ENCODE results near the gene MIP.

Gene MIP

GRCh38 chr12:56490360-56490759 lies 35.9 kb upstream of the MIP start:
- Histone ChIP-seq H3K9me3 (ENCODE audit: severe bottlenecking) (no peaks in the 10 kb centered on the region), H3K27ac (ENCODE audit: poor library complexity, severe bottlenecking) (no peak overlapping the region), H3K4me3 (ENCODE audit: severe bottlenecking) (no peak overlapping the region), H3K36me3 (ENCODE audit: low read depth) (no peaks in the 10 kb centered on the region), H3K4me1 (ENCODE audit: insufficient read depth, poor library complexity, severe bottlenecking) (peaks cover 5% of the 10 kb centered on the region), H3K27me3 (ENCODE audit: insufficient read depth, poor library complexity, severe bottlenecking) (peaks cover 13% of the 10 kb centered on the region)
- ATAC-seq (ENCODE audit: low read depth) (no peak), DNase-seq (ENCODE audit: low spot score) (no peak)
- no peak for TF ChIP-seq CTCF (IDR thresholded peaks at IDR 0.05; ENCODE audit: poor library complexity, severe bottlenecking)

DNA sequence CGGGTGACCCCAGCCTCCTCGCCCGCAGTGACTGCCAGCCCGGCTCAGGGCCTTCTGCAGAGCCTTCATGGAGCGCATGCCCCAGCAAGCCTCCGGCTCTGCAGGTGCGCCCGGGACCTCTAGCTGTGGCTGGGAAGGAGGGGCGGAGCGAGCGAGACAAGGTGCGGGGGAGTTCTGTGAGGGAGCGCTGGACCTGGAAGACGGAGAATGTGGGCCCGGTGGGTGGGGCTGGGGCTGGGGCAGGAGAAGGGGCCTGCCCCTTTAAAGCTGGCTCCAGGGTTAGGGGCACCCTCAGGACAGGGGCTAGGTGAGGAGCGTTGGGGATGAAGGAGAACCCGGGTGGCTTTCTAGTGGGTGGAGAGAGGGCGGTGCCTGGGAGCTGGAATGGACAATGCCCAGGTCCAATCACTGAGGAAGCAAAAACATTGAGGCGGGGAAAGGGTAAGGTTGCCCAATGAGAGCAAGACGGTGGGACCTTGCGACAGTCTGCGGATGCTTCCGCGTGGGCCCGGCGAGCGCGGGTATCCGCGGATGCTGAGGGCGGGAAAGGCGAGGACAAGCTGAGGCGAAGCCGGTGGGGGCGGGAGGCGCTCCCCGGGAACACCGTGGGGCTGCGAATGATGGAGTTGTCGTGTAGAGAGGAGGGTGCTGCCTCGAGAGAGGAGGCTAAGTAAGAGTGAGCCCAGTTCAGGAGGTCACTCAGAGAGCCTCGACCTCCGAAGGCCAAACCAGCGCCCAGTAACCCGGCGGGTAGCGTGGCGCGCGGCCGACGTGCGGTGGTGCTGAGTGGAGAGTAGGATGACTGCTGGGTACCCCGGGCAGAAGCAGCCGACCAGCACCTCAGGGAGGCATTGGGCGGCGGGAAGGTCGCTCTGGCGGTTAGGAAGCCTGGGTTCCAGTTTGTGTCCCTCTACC lies 33.8 kb upstream of the MIP start, which contains the start of gene GLS2:
Gene GLS2 (minus strand): TSS at position 121 of the 915 bp plus-strand sequence. CDS start 43 bp downstream, at position 78.
- Histone ChIP-seq H3K4me1 (ENCODE audit: insufficient read depth, poor library complexity, severe bottlenecking) (peaks cover 5% of the 10 kb centered on the region), H3K4me3 (ENCODE audit: severe bottlenecking) (peak within 1 kb of the TSS; percentile 38), H3K36me3 (ENCODE audit: low read depth) (no peaks in the 10 kb centered on the region), H3K27me3 (ENCODE audit: insufficient read depth, poor library complexity, severe bottlenecking) (peaks cover 13% of the 10 kb centered on the region), H3K27ac (ENCODE audit: poor library complexity, severe bottlenecking) (no peak within 1 kb of the TSS), H3K9me3 (ENCODE audit: severe bottlenecking) (no peaks in the 10 kb centered on the region)
- DNase-seq (ENCODE audit: low spot score) (peak; percentile 86), ATAC-seq (ENCODE audit: low read depth) (peak; percentile 91)
- no peak for TF ChIP-seq CTCF (IDR thresholded peaks at IDR 0.05; ENCODE audit: poor library complexity, severe bottlenecking)

DNA sequence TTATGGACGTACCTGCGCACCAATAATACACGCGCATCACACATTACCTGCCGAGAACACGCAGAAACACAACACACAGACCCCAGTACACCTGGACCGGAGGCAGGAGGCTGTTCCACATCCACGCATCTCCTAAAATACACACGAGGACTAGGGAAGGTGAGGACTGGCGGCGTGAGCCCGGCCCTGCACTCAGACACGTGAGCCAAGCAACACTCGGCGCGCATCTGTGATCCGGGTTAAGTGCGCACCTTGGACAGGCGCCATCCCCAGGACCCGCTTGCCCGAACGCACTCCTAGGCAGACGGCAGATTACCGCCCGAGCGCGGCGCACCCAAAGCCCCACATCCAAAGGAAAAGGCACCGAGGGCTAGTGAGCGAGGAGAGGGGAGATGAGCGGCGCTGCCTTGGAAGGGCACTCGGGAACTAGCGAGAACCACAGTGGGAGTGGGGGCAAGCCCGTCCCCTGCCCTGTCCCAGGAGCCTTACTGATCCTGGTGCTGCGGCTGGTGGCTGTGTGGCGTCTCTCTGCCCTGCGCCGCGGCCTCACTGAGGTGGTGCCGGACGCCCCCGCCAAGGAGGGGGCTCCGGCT lies 33.1 kb upstream of the MIP start:
- DNase-seq (ENCODE audit: low spot score), result no peak
- no peak for TF ChIP-seq CTCF (IDR thresholded peaks at IDR 0.05; ENCODE audit: poor library complexity, severe bottlenecking)

DNA sequence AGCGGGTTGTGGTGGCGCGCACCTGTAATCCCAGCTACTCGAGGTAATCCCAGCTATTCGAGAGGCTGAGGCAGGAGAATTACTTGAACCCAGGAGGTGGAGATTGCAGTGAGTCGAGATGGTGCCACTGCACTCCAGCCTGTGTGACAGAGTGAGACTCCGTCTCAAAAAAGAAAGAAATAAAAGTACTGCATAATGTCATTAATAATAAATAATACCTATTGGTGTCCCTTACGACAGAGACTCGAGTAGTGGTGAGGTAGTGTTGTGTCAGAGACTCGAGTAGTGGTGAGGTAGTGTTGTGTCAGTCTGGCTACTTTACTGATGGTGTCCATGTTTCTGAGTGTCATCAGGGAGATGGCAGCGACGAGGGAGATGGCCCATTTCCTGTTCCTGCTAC lies 32.2 kb upstream of the MIP start:
- Histone ChIP-seq H3K27ac (ENCODE audit: poor library complexity, severe bottlenecking) (no peak overlapping the region), H3K4me1 (ENCODE audit: insufficient read depth, poor library complexity, severe bottlenecking) (peaks cover 5% of the 10 kb centered on the region), H3K27me3 (ENCODE audit: insufficient read depth, poor library complexity, severe bottlenecking) (peaks cover 12% of the 10 kb centered on the region), H3K9me3 (ENCODE audit: severe bottlenecking) (no peaks in the 10 kb centered on the region), H3K4me3 (ENCODE audit: severe bottlenecking) (no peak overlapping the region), H3K36me3 (ENCODE audit: low read depth) (no peaks in the 10 kb centered on the region)
- no peak for ATAC-seq (ENCODE audit: low read depth)
- TF ChIP-seq CTCF (IDR thresholded peaks at IDR 0.05; ENCODE audit: poor library complexity, severe bottlenecking), result no peak
- DNase-seq (ENCODE audit: low spot score), result no peak

More for the DNA sequence above, 33.1 kb upstream of the MIP start:
- Histone ChIP-seq H3K9me3 (ENCODE audit: severe bottlenecking) (no peaks in the 10 kb centered on the region), H3K4me1 (ENCODE audit: insufficient read depth, poor library complexity, severe bottlenecking) (peaks cover 5% of the 10 kb centered on the region), H3K36me3 (ENCODE audit: low read depth) (no peaks in the 10 kb centered on the region), H3K27ac (ENCODE audit: poor library complexity, severe bottlenecking) (no peak overlapping the region), H3K27me3 (ENCODE audit: insufficient read depth, poor library complexity, severe bottlenecking) (peaks cover 13% of the 10 kb centered on the region), H3K4me3 (ENCODE audit: severe bottlenecking) (peak overlapping the region; percentile 38)
- peak; percentile 44 for ATAC-seq (ENCODE audit: low read depth)
